GM21526 (cell line): ENCODE data around the gene ZNF398.
"Not testable (repeated sequence)": the region's sequence is repeated elsewhere in the genome, so short reads cannot be mapped to it uniquely, and the experiment has no call there.

Experiments
- ATAC-seq: cut with Tn5 transposase; IDR thresholded peaks from one replicate; pipeline ENCODE4 v1.9.1; 2021; ENCODE audit warnings: moderate library complexity; ENCODE audit not compliant: unreplicated experiment, low FRiP score

ZNF398 gene

GRCh38 chr7:149223761-149224160 is 76.5 kb downstream of the ZNF398 start:
- ATAC-seq, result no peak

GRCh38 chr7:149224352-149224751 is 77.1 kb downstream of the ZNF398 start:
- ATAC-seq, result no peak

- ATAC-seq, result no peak
These were observed 77.9 kb downstream of the ZNF398 start for GRCh38 chr7:149225106-149225505.

- no peak for ATAC-seq
These were observed 78.4 kb downstream of the ZNF398 start for GRCh38 chr7:149225656-149226055.

- ATAC-seq, result not testable (repeated sequence)
These were observed 79.1 kb downstream of the ZNF398 start for GRCh38 chr7:149226366-149226765.

- ATAC-seq, result no peak
These were observed 79.7 kb downstream of the ZNF398 start for GRCh38 chr7:149226840-149227494.

- no peak for ATAC-seq
These were observed 81.7 kb downstream of the ZNF398 start for GRCh38 chr7:149228831-149229471.

GRCh38 chr7:149229526-149229925 is 82.3 kb downstream of the ZNF398 start:
- ATAC-seq, result no peak

- ATAC-seq, result no peak
These were observed 85.1 kb downstream of the ZNF398 start for GRCh38 chr7:149232362-149232761.
